Small intestine (tissue), 7 donors: ENCODE data around the gene BOC. TPM values are rescaled to one million over a fixed set of nuclear protein-coding genes. Genes with fewer than 3 reads are reported as not detected.

Experiments
- DNase-seq, 2 donors: peaks; one replicate each; pipeline versions ENCODE4 v3.0.0 to v3.0.0-alpha.2; 2013
- FAIRE-seq: peaks from 2 replicates; lab custom pipeline; 2012; peaks lifted over from hg19 to GRCh38; lab: Jason Lieb, UNC
- H3K27ac ChIP-seq, 3 donors: one replicate each; pipeline ENCODE4 v1.5.1; 2013; ENCODE audit warnings: low read length in 2 of 3, mild to moderate bottlenecking in 2 of 3, control low read depth in 1 of 3, inconsistent platforms in 1 of 3, low read depth in 1 of 3, moderate library complexity in 1 of 3
- H3K27me3 ChIP-seq, 3 donors: one replicate each; pipeline ENCODE4 v1.6.1; 2013; ENCODE audit warnings: low read length in 3 of 3, inconsistent platforms in 1 of 3; ENCODE audit not compliant: control insufficient read depth in 3 of 3, insufficient read depth in 3 of 3
- H3K36me3 ChIP-seq, 3 donors: one replicate each; pipeline ENCODE4 v1.6.1; 2013; ENCODE audit warnings: low read length in 3 of 3, inconsistent platforms in 1 of 3, low read depth in 1 of 3, mild to moderate bottlenecking in 1 of 3, moderate library complexity in 1 of 3; ENCODE audit not compliant: control insufficient read depth in 3 of 3, insufficient read depth in 2 of 3
- H3K4me1 ChIP-seq, 3 donors: one replicate each; pipeline ENCODE4 v1.6.1; 2013; ENCODE audit warnings: low read length in 2 of 3, inconsistent platforms in 1 of 3, low read depth in 1 of 3, mild to moderate bottlenecking in 1 of 3, moderate library complexity in 1 of 3; ENCODE audit not compliant: control insufficient read depth in 3 of 3, insufficient read depth in 2 of 3
- H3K4me3 ChIP-seq, 3 donors: one replicate each; pipeline ENCODE4 v1.5.1; 2013; ENCODE audit warnings: low read length in 3 of 3, control low read depth in 1 of 3, inconsistent platforms in 1 of 3, low read depth in 1 of 3, mild to moderate bottlenecking in 1 of 3, moderate library complexity in 1 of 3
- H3K9me3 ChIP-seq, 2 donors: one replicate each; pipeline ENCODE4 v1.6.1; 2013; ENCODE audit warnings: low read depth in 1 of 2, low read length in 1 of 2; ENCODE audit not compliant: control insufficient read depth in 2 of 2, insufficient read depth in 1 of 2
- WGBS, 3 donors: extraction: QIAGEN DNeasy Blood & Tissue Kit; methylation state at CpG; one replicate each; pipeline ENCODE4 v1.1.7; 2013; 5-methylcytosine and 5-hydroxymethylcytosine counted together
- polyA plus RNA-seq, 4 donors: library from polyadenylated mRNA; stranded (reverse) in 3 of 4; unstranded in 1 of 4; fragments of 200-250 nt in 3 of 4; fragments of 120-200 nt in 1 of 4; gene quantifications; one replicate each; pipeline versions ENCODE4 v1.2.1 to v1.2.3, GENCODE V29; 2013
- donor health status: healthy with polysubstance abuse.
- donor health status: control.
- donor health status: control.
- donor health status: Bipolar disorder and iron deficiency.
- donor health status: healthy.

Gene BOC
- polyA plus RNA-seq, 4 donors: 0.22 to 4.6 (median 2.9) TPM

- no peak overlapping the region for H3K27ac ChIP-seq
Measured at GRCh38 chr3:113233497-113233896, 22.1 kb downstream of the BOC start.

GRCh38 chr3:113234028-113234427 is 22.7 kb downstream of the BOC start:
- WGBS, 3 donors: 79 to 95% (median 90%) methylated on average over 3 of the region's 3 CpGs
- DNase-seq (no peak), FAIRE-seq (no peak)
- peaks cover 0 to 3% (median 0%) of the 10 kb centered on the region in 3 donors for H3K36me3 ChIP-seq
- H3K4me1 ChIP-seq: no peaks in the 10 kb centered on the region
- no peak overlapping the region for H3K4me3 ChIP-seq
- no peaks in the 10 kb centered on the region for H3K9me3 ChIP-seq
- H3K27me3 ChIP-seq: no peaks in the 10 kb centered on the region
- no peak overlapping the region for H3K27ac ChIP-seq

More at GRCh38 chr3:113233497-113233896, 22.1 kb downstream of the BOC start:
- DNase-seq (no peak), FAIRE-seq (no peak)
- Histone ChIP-seq H3K4me1 (no peaks in the 10 kb centered on the region), H3K4me3 (no peak overlapping the region), H3K36me3 (peaks cover 0 to 3% (median 0%) of the 10 kb centered on the region in 3 donors), H3K9me3 (no peaks in the 10 kb centered on the region), H3K27me3 (no peaks in the 10 kb centered on the region)
- WGBS, 3 donors: 84 to 92% (median 89%) methylated on average over 9 of the region's 9 CpGs

- Histone ChIP-seq H3K4me3 (no peak overlapping the region), H3K36me3 (no peaks in the 10 kb centered on the region), H3K27ac (peak overlapping the region in 1 of 3 donors; percentile 63), H3K27me3 (no peaks in the 10 kb centered on the region), H3K4me1 (no peaks in the 10 kb centered on the region), H3K9me3 (no peaks in the 10 kb centered on the region)
- 59 to 76% (median 74%) methylated on average over 6 of the region's 6 CpGs for WGBS, 3 donors
- DNase-seq (peak in 1 of 2 donors; percentile 9), FAIRE-seq (no peak)
Measured at GRCh38 chr3:113234688-113235260, 23.4 kb downstream of the BOC start.

GRCh38 chr3:113238503-113238902 is 27.1 kb downstream of the BOC start:
- Histone ChIP-seq H3K9me3 (no peaks in the 10 kb centered on the region), H3K4me3 (no peak overlapping the region), H3K4me1 (no peaks in the 10 kb centered on the region), H3K36me3 (no peaks in the 10 kb centered on the region), H3K27ac (no peak overlapping the region), H3K27me3 (peaks cover 0 to 4% (median 0%) of the 10 kb centered on the region in 3 donors)
- WGBS, 3 donors: 73 to 88% (median 74%) methylated on average over 2 of the region's 2 CpGs
- FAIRE-seq (no peak), DNase-seq (no peak)

DNA sequence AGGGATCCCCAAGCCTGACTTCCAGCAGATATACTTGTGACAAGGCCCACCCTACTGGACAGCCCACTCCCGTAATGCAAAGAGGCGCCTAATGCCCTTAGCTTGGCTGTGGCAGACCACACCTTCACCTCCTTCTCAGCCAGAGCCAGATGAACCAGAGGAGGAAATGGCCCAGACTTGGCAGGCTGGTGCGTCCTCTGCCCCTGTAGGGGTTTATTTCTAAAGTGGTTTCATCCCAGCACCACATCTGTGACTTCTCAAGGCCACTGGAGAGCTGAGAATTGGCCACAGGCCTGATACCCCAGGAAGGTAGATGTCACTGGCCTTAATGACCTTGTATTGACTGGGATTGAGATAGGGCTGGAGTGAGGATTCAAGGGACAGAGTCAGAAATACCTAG is 29.5 kb downstream of the BOC start:
- DNase-seq (no peak), FAIRE-seq (no peak)
- no peak overlapping the region for H3K4me3 ChIP-seq
- H3K4me1 ChIP-seq: no peaks in the 10 kb centered on the region
- H3K27me3 ChIP-seq: peaks cover 0 to 4% (median 0%) of the 10 kb centered on the region in 3 donors
- H3K36me3 ChIP-seq: no peaks in the 10 kb centered on the region
- WGBS, 3 donors: 79 to 84% (median 79%) methylated on average over 3 of the region's 3 CpGs
- no peak overlapping the region for H3K27ac ChIP-seq
- no peaks in the 10 kb centered on the region for H3K9me3 ChIP-seq

- WGBS, 3 donors: 27 to 50% (median 50%) methylated on average over 7 of the region's 7 CpGs
- H3K36me3 ChIP-seq: no peaks in the 10 kb centered on the region
- no peak overlapping the region for H3K4me3 ChIP-seq
- no peak for FAIRE-seq
- H3K9me3 ChIP-seq: no peaks in the 10 kb centered on the region
- H3K4me1 ChIP-seq: no peaks in the 10 kb centered on the region
- no peak for DNase-seq
- peak overlapping the region in 1 of 3 donors; percentile 11 for H3K27ac ChIP-seq
- peaks cover 0 to 4% (median 0%) of the 10 kb centered on the region in 3 donors for H3K27me3 ChIP-seq
Measured at GRCh38 chr3:113241292-113242095, 30.1 kb downstream of the BOC start.

DNA sequence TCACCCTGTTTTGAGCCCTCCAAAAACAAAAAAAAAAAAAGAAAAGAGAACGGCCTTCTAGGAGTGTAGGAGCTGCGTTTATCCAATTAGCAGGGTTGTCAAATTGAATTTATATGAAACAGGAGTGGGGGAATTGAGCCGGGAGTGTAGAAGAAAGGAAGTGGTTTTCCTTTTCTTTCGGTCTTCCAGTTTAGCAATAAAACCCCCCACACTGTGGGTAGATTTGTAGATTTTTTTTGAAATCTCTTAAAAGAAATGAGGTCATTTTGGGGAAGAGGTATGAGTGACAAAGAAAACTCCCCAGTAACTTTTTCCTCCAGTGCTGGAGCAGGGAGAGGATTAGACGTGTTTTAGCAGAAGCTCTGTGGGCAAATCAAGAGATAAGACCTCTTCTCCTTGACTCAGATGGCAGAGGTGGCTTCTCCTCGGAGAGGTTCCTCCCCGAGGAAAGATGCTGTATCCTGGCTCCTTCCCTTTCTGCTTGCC is 30.8 kb downstream of the BOC start:
- FAIRE-seq (no peak), DNase-seq (no peak)
- 36 to 55% (median 37%) methylated on average over 7 of the region's 7 CpGs for WGBS, 3 donors
- no peak overlapping the region for H3K4me3 ChIP-seq
- H3K27me3 ChIP-seq: peaks cover 0 to 4% (median 0%) of the 10 kb centered on the region in 3 donors
- no peaks in the 10 kb centered on the region for H3K9me3 ChIP-seq
- no peak overlapping the region for H3K27ac ChIP-seq
- H3K36me3 ChIP-seq: no peaks in the 10 kb centered on the region
- H3K4me1 ChIP-seq: no peaks in the 10 kb centered on the region

DNA sequence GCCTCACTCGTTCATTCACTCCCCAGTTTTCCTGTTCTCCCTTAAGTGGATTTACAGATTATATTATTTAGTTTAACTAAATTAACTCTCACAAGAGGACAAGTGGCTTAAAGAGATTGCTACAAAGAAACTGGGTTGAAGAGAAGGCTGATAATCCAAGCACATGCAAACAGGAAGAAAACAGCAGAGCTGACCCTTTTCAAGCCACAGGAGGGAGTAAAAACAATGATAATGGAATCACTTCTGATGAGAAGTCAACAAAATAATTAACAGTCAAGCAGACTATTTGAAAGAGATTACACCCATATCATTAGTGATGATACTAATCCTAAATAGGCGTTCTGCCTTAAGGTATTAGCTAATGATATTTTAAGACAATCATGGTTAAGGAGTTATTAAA is 31.7 kb downstream of the BOC start:
- H3K4me1 ChIP-seq: peaks cover 0 to 2% (median 0%) of the 10 kb centered on the region in 3 donors
- DNase-seq: no peak
- peaks cover 0 to 4% (median 0%) of the 10 kb centered on the region in 3 donors for H3K27me3 ChIP-seq
- no peaks in the 10 kb centered on the region for H3K36me3 ChIP-seq
- H3K9me3 ChIP-seq: no peaks in the 10 kb centered on the region
- 67 to 74% (median 68%) methylated on average over 2 of the region's 2 CpGs for WGBS, 3 donors
- FAIRE-seq: no peak
- no peak overlapping the region for H3K27ac ChIP-seq
- H3K4me3 ChIP-seq: no peak overlapping the region
